GM18873 (cell line): Measurements from ENCODE around the gene PRR23E.

Experiments
- ATAC-seq: cut with Tn5 transposase; IDR thresholded peaks from one replicate; pipeline ENCODE4 v1.9.1; 2021; ENCODE audit warnings: mild to moderate bottlenecking, moderate library complexity, moderate number of reproducible peaks; ENCODE audit not compliant: unreplicated experiment, low FRiP score

The PRR23E gene

DNA sequence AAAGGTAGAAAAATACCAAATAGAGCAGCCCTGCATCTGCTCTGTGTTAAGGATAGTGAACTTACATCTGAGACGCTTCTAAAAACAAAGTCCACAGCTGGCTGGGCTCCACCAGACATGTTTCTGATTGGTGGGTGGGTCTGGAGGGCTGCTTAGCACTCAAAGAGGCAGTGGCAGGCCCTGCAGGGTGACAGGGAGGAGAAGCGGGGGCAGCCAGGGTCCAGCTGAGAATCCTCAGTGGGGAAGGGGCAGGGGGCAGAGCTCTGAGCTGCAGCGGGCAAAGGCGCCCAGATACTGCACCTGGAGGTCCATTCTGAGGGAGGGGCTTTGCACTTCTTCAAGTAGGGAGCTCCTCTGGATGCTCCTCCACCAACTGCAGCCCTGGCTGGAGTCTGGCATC lies 28.1 kb downstream of the PRR23E start:
- ATAC-seq: no peak

DNA sequence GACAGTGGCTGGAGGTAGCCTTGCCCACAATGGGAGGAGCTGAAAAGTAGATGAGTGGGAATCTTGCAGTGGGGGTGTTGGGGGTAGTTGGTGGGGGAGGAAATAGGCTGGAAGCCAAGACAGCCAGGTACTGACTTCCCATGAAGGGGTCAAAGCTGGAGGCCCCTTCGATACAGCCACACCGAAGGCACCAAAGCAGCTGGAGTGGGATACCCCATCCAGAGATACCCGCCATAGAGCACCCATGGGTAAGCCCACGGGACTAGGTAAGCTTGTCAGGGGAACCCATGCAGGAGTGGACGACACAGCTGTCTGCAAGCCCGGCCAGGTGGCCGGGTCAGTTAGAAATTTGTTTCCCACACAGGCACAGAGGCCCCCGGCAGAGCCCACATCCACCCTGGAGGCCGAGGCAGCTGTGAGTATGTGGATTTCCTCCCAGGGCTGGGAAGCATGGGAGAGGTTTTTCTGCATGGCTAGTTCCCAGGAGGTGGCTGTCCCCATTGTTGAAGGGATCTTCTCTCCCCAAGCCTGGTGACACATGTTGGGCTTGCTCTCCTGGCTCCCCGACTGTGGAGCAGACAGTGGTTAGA lies 28.6 kb downstream of the PRR23E start:
- no peak for ATAC-seq

DNA sequence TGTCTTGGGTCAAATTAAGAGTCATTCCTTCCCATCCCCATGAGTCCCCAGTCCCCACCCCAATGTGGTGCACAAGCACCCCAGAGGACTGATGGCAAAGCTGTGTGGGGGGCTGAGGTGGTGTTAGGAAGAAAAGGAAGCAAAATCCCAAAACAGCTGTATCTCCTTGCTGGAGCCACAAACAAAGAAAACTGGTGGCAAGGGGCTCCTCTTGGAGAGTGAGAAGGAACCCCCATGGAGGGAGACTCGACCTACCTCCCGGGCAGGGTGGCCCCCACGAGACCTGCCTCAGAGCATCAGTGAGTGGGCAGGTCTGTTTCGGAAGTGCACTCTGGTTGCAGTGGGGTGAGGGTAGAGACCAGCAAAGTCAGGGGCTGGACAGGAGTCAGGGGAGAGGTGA lies 29.2 kb downstream of the PRR23E start:
- ATAC-seq: no peak

DNA sequence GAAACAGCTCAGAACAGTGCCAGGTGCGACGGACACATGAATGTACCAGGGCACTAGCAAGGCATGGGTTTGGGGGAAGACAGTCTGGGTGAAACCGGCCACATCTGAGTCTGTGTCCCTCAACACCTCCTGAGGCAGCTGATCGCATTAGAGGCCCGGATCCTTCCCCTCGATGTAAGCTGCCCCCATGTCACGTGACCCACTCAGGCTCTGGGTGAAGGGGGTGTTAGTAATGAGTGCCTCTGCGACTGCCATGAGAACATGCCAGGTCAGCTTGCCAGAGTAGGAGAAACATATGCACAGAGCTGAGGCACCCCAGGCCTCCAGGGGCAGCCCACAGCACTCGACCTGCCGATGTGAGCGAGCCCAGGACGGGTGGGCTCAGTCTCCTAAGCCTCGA lies 29.7 kb downstream of the PRR23E start:
- no peak for ATAC-seq

DNA sequence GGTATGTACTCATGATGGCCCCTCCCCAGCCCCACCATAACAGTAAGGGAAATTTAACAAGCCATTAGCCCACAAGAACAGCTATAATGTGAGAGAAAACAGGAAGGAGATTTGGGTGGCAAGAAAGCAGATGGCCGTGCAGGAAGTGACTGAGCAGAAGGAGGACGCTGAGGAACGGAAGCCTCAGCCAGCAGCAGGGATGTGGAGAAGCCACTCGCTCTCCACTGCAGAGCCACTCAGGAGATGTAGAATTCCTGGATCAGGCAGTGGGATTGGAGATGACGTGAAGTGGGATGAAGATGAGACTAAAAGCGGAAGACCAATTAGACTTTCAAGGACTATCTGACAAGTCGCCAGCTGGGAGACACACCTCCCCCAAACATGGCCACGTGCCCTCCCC lies 31.2 kb downstream of the PRR23E start:
- ATAC-seq: no peak

DNA sequence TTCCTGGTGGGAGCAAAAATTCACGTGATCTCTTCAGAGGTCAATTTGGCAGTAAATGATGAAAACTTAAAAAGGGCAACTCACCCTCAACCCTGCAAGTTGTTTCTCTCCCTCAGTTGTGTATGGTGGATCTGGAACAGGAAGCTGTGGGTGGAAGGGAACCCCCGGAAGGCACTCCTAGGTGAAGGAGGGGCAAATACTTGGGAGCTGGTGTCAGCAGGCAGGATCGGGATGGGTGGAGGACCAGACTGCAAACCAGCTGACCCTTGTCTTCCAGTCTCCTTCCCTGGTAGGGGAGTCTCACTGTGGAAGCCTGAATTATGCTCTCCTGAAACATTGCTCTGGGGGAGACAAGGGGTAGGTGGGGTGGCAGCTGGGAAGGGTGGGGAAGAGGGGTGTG lies 33.5 kb downstream of the PRR23E start:
- ATAC-seq: no peak

DNA sequence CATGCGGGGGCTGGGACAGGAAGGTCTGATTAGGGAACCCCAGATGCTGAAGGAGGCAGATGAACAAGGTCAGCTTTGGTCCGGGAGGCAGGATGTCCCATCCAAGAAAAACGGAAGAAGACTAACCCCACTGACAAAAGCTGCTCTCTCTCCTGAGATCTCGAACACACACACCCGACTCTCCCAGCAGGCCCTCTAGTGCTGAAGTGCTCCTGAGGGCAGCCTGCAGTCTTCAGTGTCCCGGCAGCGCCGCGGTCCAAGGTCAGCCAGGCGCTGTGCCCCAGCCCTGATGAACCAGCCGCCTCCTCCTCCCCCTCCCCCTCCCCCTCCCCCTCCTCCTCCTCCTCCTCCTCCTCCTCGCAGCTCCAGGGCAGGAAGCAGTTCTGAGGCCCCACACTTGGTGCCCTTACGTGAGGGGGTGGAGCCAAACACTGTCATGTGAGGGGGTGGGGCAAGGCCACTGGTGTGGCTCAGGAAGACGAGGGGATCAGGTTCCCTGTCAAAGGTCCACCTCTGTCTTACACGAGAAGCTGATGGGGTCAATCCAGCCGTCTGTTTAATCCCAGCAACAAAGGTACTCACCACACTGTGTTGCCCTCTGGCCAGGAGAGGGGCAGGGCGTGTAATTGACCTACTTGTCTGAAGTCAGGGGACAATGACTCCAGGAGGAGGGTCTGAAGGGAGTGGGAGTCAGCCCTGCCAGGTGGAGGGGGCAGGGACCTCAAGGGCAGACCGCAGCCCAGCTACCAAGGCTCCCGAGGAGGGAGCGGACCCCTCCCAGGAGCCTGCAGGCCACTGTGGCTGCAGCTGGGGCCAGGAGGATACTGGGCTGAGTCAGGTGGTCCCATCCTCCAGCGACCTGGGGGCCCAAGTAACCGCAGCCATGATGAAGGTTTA lies 34.3 kb downstream of the PRR23E start:
- ATAC-seq: no peak

DNA sequence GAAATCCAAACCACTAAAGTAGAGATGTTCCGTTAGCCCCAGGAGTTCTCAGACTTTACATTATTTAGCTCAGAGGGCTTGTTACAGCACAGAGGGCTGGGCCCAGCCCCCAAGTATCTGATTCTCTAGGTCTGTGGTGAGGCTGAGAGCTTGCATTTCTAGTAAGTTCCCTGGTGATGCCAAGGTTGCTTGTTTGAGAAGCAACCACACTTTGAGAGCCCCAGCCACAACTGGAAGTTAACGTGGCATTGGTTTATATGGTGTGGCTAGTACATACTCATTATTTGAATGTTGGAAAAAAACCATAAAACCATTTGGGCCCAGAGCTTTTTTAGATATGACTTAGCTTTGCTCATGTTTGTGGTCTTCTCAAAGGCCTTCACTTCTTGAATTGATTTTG lies 35.9 kb downstream of the PRR23E start:
- ATAC-seq: no peak

DNA sequence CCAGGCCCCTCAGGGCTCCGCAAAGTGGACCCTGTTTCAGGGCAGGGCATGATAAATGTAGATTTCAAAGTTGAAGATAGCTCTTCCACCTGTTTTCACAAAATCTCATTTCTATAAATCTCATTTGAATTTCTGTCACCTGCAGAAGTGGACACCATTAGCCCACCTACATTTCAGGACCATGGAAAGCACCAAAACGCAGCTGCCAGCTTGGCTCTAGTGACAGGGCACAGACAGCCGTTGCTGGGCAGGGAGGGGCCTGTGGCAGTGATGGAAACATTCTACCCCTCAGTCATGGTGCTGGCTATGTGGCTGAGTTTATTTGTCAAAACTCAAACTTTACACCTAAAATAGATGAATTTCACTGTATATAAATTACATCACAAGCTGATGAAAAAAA lies 40.4 kb downstream of the PRR23E start:
- no peak for ATAC-seq

DNA sequence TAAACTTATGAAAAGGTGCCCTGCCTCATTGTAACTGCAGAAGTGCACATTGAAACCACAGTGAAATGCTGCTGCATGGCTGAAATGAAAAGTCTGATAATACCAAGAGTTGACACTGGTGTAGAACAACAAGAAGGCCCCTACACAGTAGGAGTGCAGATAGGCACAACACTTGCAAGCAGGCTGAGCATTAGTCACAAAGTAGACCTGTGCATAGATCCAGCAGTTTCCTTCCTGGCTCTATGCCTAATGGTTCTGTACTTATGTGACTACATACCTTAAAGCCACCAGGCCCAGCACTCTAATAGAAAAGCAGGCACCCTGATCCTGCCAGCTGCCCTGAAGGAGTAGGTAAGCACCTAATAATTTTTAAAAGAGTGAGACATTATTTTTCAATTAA lies 41.8 kb downstream of the PRR23E start:
- ATAC-seq: no peak

DNA sequence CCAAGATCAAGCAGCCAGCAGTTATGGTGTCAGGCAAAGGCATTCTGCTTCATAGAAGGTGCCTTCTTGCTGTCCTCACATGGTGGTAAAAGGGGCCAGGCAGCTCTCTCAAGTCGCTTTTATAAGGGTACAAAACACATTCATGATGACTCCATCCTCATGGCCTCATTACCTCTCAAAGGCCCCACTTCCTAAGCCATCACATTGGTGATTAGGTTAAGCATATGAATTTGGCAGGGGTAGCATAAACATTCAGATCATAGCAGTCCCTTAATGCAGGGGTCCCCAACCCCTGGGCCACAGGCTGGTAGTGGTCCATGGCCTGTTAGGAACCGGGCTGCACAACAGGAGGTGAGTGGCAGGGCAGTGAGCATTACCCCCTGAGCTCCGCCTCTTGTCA lies 42.8 kb downstream of the PRR23E start:
- ATAC-seq: no peak

DNA sequence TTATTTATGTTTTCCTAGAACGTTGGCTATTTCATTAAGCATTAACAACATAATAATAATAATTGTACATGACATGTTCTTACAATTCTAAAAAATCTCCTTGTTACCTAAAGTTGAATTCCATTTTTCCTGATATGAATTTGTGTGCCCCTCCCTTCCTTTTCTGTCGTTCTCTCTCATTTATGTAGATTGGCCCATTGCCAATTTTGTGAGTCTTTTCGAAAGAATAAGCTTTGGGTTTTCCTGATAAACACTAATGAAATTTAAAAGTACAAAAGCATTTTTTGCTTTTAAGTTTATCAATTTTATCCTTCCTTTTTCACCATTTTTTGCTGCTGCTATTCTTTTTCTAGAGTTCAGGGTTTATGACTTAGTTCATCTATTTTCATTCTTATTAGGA lies 44.9 kb downstream of the PRR23E start:
- no peak for ATAC-seq

DNA sequence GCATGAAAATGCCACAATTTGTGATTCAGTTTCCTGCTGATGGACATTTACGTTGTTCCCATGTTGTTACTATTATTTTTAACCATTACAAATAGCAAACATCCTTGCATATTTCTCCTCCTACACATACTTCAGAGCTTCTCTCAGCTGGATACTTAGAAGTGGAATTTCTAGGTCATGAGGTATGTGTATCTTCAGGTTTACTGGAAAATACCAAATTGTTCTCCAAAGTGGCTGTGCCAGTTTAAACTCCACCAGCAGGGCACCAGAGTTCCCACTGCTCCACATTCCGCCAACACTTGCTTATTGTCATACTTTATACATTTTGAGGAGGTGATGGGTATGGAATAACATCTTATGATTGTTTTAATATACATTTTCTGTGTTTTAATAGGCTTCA lies 45.7 kb downstream of the PRR23E start:
- no peak for ATAC-seq

DNA sequence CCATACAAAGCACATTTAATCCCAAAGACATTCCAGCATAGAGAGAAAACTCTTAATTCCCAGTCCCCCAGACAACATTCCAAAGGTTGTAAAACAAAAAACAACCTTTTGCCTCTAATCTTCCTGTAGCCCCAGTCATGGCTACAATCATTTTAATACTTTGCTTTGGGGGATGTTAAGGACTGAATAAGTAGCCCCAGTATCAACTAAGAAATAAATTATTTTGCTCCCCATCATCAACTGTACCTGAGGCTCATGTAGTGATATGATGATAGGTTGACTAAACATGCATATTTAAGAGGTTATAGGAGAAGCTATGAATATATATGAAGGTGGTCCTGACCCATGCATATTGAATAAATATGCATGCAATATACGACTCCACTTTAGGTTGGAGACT lies 54.4 kb downstream of the PRR23E start:
- ATAC-seq: no peak
